Muscle layer of colon (tissue), 2 donors: ENCODE results near the gene COL4A4.

ENCODE experiments used
- H3K27ac ChIP-seq: one replicate; pipeline ENCODE4 v1.7.0; 2013; ENCODE audit warnings: low read depth, mild to moderate bottlenecking, low read length, moderate library complexity
- H3K27me3 ChIP-seq, 2 donors: one replicate each; pipeline ENCODE4 v1.7.0; 2013; ENCODE audit warnings: low read length in 2 of 2, mild to moderate bottlenecking in 2 of 2; ENCODE audit not compliant: insufficient read depth in 2 of 2, control insufficient read depth in 1 of 2
- H3K36me3 ChIP-seq: one replicate; pipeline ENCODE4 v1.7.0; 2013; ENCODE audit warnings: mild to moderate bottlenecking, low read length; ENCODE audit not compliant: insufficient read depth
- H3K4me1 ChIP-seq: one replicate; pipeline ENCODE4 v1.7.0; 2013; ENCODE audit warnings: mild to moderate bottlenecking, low read length; ENCODE audit not compliant: insufficient read depth
- H3K4me3 ChIP-seq, 2 donors: one replicate each; pipeline ENCODE4 v1.7.0; 2013; ENCODE audit warnings: low read length in 2 of 2, low read depth in 1 of 2, mild to moderate bottlenecking in 1 of 2, moderate library complexity in 1 of 2
- H3K9ac ChIP-seq: one replicate; pipeline ENCODE4 v1.7.0; 2013; ENCODE audit warnings: low read length
- H3K9me3 ChIP-seq: one replicate; pipeline ENCODE4 v1.7.0; 2013; ENCODE audit warnings: mild to moderate bottlenecking, low read length
- donor health status: abdominal sarcoma.
- donor health status: Adenocarcinoma of cecum.

Gene COL4A4

GRCh38 chr2:227043981-227044380 lies 120.0 kb downstream of the COL4A4 start:
- Histone ChIP-seq H3K9me3 (no peaks in the 10 kb centered on the region), H3K9ac (no peak overlapping the region), H3K4me3 (no peak overlapping the region), H3K27me3 (no peaks in the 10 kb centered on the region), H3K27ac (no peak overlapping the region), H3K4me1 (no peaks in the 10 kb centered on the region), H3K36me3 (no peaks in the 10 kb centered on the region)

GRCh38 chr2:227038550-227039189 lies 125.3 kb downstream of the COL4A4 start:
- Histone ChIP-seq H3K9ac (no peak overlapping the region), H3K9me3 (no peaks in the 10 kb centered on the region), H3K4me3 (no peak overlapping the region), H3K4me1 (peaks cover 18% of the 10 kb centered on the region), H3K36me3 (no peaks in the 10 kb centered on the region), H3K27me3 (no peaks in the 10 kb centered on the region), H3K27ac (no peak overlapping the region)

DNA sequence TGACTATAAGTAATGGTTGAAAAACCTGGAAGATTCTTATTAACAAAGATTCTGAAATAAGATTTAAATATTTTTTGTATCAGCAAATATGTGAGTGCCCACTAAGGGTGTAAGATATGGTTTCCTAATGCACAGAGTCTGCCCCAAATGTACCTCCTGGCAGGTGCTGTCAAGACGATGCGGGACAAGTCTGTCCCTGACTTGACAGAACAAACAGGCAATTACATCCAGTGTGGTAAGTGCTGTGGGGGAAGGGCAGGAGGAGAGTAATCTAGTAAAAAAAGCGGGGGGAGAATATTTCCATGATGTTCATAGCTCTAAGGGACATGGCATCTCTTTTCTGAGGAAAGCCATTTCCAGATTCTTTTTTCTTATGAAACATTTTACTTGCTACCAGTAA lies 127.5 kb downstream of the COL4A4 start:
- Histone ChIP-seq H3K9me3 (no peaks in the 10 kb centered on the region), H3K36me3 (no peaks in the 10 kb centered on the region), H3K27ac (no peak overlapping the region), H3K9ac (no peak overlapping the region), H3K27me3 (no peaks in the 10 kb centered on the region), H3K4me3 (no peak overlapping the region), H3K4me1 (peaks cover 25% of the 10 kb centered on the region)

DNA sequence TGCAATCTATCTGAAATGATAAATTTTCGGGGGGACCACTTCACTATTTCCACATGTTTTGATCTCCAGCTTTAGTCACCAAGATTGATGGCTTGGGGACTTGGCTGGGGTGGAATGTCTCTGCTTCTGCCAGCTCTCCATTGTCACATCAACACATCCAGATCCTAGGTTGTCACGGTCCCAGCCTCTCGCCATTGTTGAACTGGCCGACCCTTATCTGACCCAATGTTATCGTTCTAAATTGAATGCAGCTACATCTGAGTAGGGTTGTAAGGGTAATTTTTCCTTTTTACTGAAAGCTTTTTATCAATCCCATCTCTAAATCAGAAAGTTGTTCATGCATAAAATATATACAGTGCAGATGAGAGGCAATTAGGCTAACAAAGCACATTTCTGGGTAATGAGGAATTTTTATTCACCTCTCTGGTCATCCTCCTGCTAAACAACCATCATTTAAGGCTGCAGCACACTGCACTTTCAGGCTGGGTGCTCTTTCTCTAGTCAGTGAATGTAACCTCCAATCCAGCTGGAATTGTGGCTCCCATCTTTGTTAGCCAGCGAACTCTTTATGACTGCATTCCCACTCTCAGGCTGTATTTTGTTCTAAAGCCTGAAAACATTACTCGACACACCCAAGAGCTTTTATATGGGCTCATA lies 128.2 kb downstream of the COL4A4 start:
- no peak overlapping the region for H3K27ac ChIP-seq
- H3K4me1 ChIP-seq, result peaks cover 25% of the 10 kb centered on the region
- no peaks in the 10 kb centered on the region for H3K27me3 ChIP-seq
- H3K9ac ChIP-seq, result no peak overlapping the region
- no peaks in the 10 kb centered on the region for H3K36me3 ChIP-seq
- no peaks in the 10 kb centered on the region for H3K9me3 ChIP-seq
- no peak overlapping the region for H3K4me3 ChIP-seq

GRCh38 chr2:227033471-227034148 lies 130.4 kb downstream of the COL4A4 start:
- Histone ChIP-seq H3K4me3 (no peak overlapping the region), H3K27ac (no peak overlapping the region), H3K36me3 (no peaks in the 10 kb centered on the region), H3K9me3 (no peaks in the 10 kb centered on the region), H3K27me3 (no peaks in the 10 kb centered on the region), H3K9ac (no peak overlapping the region), H3K4me1 (peaks cover 25% of the 10 kb centered on the region)

DNA sequence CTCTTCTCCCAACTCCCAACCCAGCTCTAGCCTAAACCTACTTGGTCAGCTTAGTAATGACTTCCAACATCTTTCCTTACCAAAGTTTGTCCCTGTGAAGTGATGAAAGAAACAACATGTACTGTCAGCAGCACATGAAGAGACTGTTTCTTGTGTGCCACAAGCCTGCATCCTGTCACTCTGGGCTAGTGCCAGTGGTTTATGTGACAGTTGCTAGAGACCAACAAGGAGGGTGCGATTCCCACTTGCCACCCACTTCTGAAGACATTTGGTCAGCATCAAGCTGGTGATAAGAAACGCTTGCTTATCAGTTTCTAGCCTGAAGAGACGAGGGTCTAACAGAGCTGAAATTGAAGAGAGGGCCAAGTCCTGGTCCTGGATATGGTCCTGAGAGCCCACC lies 132.6 kb downstream of the COL4A4 start:
- H3K4me1 ChIP-seq, result peaks cover 25% of the 10 kb centered on the region
- no peaks in the 10 kb centered on the region for H3K36me3 ChIP-seq
- H3K4me3 ChIP-seq, result no peak overlapping the region
- H3K27me3 ChIP-seq, result no peaks in the 10 kb centered on the region
- no peaks in the 10 kb centered on the region for H3K9me3 ChIP-seq
- no peak overlapping the region for H3K27ac ChIP-seq
- H3K9ac ChIP-seq, result no peak overlapping the region

DNA sequence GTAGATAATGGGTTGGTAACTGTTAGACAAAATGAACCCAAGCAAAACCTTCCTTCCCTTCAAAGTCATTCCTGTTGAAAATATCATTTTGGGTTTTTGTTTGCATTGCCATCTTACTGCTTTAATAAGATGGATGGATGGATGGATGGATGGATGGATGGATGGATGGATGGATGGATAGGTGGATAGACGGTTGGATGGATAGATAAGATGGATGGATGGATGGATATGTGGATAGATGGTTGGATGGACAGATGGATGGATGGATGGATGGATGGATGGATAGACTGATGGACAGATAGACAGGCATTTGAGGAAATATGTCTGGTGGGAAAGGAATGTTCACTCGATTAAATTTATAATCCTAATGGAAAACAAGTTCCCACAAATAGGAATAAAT lies 133.2 kb downstream of the COL4A4 start:
- Histone ChIP-seq H3K36me3 (no peaks in the 10 kb centered on the region), H3K4me1 (peaks cover 20% of the 10 kb centered on the region), H3K27me3 (no peaks in the 10 kb centered on the region), H3K9me3 (no peaks in the 10 kb centered on the region), H3K9ac (no peak overlapping the region), H3K4me3 (no peak overlapping the region), H3K27ac (no peak overlapping the region)

- Histone ChIP-seq H3K9me3 (no peaks in the 10 kb centered on the region), H3K4me1 (peaks cover 14% of the 10 kb centered on the region), H3K4me3 (no peak overlapping the region), H3K9ac (no peak overlapping the region), H3K36me3 (no peaks in the 10 kb centered on the region), H3K27ac (no peak overlapping the region), H3K27me3 (no peaks in the 10 kb centered on the region)
Observed at GRCh38 chr2:227029426-227030105, 134.4 kb downstream of the COL4A4 start.

GRCh38 chr2:227025510-227025909 lies 138.5 kb downstream of the COL4A4 start:
- no peaks in the 10 kb centered on the region for H3K4me1 ChIP-seq
- no peaks in the 10 kb centered on the region for H3K27me3 ChIP-seq
- no peaks in the 10 kb centered on the region for H3K36me3 ChIP-seq
- H3K27ac ChIP-seq, result no peak overlapping the region
- H3K9ac ChIP-seq, result no peak overlapping the region
- H3K4me3 ChIP-seq, result no peak overlapping the region
- no peaks in the 10 kb centered on the region for H3K9me3 ChIP-seq

- no peaks in the 10 kb centered on the region for H3K4me1 ChIP-seq
- no peaks in the 10 kb centered on the region for H3K9me3 ChIP-seq
- no peaks in the 10 kb centered on the region for H3K36me3 ChIP-seq
- no peak overlapping the region for H3K9ac ChIP-seq
- H3K27ac ChIP-seq, result no peak overlapping the region
- no peaks in the 10 kb centered on the region for H3K27me3 ChIP-seq
- H3K4me3 ChIP-seq, result no peak overlapping the region
Observed at GRCh38 chr2:227022608-227023007, 141.4 kb downstream of the COL4A4 start.

GRCh38 chr2:227020416-227020815 lies 143.6 kb downstream of the COL4A4 start:
- H3K36me3 ChIP-seq, result no peaks in the 10 kb centered on the region
- no peaks in the 10 kb centered on the region for H3K27me3 ChIP-seq
- no peak overlapping the region for H3K27ac ChIP-seq
- no peaks in the 10 kb centered on the region for H3K9me3 ChIP-seq
- no peaks in the 10 kb centered on the region for H3K4me1 ChIP-seq
- H3K4me3 ChIP-seq, result no peak overlapping the region
- H3K9ac ChIP-seq, result no peak overlapping the region
